ENCODE data around the gene BPIFA1. TPM values are rescaled to one million over a fixed set of nuclear protein-coding genes. Genes with fewer than 3 reads are reported as not detected.

BPIFA1 gene
- total and polyA plus RNA-seq, 2 experiments from 2014 or later: not detected

DNA sequence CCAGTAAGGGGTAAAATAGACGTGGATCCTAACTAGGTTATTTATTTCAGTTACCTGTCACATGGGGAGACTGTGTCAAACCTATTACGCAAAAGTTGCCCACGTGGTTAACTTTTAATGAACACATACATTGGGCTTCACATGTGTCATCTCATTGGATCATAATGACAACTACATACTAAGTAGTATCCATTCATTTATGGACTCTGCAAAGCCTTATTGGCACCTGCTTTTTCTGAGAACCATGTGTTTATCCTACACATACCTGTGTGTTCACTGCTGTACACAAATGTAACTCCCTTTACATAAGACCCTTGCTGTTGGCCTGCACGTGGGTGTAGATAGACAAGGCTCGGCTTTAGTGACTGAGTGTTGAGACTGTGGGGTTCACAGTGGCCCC, 5.1 kb downstream of the BPIFA1 start (continued):
- TF ChIP-seq, protein P1, sequence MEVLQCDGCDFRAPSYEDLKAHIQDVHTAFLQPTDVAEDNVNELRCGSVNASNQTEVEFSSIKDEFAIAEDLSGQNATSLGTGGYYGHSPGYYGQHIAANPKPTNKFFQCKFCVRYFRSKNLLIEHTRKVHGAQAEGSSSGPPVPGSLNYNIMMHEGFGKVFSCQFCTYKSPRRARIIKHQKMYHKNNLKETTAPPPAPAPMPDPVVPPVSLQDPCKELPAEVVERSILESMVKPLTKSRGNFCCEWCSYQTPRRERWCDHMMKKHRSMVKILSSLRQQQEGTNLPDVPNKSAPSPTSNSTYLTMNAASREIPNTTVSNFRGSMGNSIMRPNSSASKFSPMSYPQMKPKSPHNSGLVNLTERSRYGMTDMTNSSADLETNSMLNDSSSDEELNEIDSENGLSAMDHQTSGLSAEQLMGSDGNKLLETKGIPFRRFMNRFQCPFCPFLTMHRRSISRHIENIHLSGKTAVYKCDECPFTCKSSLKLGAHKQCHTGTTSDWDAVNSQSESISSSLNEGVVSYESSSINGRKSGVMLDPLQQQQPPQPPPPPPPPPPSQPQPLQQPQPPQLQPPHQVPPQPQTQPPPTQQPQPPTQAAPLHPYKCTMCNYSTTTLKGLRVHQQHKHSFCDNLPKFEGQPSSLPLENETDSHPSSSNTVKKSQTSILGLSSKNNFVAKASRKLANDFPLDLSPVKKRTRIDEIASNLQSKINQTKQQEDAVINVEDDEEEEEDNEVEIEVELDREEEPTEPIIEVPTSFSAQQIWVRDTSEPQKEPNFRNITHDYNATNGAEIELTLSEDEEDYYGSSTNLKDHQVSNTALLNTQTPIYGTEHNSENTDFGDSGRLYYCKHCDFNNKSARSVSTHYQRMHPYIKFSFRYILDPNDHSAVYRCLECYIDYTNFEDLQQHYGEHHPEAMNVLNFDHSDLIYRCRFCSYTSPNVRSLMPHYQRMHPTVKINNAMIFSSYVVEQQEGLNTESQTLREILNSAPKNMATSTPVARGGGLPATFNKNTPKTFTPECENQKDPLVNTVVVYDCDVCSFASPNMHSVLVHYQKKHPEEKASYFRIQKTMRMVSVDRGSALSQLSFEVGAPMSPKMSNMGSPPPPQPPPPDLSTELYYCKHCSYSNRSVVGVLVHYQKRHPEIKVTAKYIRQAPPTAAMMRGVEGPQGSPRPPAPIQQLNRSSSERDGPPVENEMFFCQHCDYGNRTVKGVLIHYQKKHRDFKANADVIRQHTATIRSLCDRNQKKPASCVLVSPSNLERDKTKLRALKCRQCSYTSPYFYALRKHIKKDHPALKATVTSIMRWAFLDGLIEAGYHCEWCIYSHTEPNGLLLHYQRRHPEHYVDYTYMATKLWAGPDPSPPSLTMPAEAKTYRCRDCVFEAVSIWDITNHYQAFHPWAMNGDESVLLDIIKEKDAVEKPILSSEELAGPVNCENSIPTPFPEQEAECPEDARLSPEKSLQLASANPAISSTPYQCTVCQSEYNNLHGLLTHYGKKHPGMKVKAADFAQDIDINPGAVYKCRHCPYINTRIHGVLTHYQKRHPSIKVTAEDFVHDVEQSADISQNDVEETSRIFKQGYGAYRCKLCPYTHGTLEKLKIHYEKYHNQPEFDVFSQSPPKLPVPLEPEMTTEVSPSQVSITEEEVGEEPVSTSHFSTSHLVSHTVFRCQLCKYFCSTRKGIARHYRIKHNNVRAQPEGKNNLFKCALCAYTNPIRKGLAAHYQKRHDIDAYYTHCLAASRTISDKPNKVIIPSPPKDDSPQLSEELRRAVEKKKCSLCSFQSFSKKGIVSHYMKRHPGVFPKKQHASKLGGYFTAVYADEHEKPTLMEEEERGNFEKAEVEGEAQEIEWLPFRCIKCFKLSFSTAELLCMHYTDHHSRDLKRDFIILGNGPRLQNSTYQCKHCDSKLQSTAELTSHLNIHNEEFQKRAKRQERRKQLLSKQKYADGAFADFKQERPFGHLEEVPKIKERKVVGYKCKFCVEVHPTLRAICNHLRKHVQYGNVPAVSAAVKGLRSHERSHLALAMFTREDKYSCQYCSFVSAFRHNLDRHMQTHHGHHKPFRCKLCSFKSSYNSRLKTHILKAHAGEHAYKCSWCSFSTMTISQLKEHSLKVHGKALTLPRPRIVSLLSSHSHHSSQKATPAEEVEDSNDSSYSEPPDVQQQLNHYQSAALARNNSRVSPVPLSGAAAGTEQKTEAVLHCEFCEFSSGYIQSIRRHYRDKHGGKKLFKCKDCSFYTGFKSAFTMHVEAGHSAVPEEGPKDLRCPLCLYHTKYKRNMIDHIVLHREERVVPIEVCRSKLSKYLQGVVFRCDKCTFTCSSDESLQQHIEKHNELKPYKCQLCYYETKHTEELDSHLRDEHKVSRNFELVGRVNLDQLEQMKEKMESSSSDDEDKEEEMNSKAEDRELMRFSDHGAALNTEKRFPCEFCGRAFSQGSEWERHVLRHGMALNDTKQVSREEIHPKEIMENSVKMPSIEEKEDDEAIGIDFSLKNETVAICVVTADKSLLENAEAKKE (CRISPR knock-in tag; IDR thresholded peaks at IDR 0.05): no peak
- TF ChIP-seq EZH2 (IDR thresholded peaks at IDR 0.05; ENCODE audit: low read depth, unreplicated experiment): no peak
- no peak for TF ChIP-seq EZH2phosphoT487 (IDR thresholded peaks at IDR 0.05; ENCODE audit: unreplicated experiment)

DNA sequence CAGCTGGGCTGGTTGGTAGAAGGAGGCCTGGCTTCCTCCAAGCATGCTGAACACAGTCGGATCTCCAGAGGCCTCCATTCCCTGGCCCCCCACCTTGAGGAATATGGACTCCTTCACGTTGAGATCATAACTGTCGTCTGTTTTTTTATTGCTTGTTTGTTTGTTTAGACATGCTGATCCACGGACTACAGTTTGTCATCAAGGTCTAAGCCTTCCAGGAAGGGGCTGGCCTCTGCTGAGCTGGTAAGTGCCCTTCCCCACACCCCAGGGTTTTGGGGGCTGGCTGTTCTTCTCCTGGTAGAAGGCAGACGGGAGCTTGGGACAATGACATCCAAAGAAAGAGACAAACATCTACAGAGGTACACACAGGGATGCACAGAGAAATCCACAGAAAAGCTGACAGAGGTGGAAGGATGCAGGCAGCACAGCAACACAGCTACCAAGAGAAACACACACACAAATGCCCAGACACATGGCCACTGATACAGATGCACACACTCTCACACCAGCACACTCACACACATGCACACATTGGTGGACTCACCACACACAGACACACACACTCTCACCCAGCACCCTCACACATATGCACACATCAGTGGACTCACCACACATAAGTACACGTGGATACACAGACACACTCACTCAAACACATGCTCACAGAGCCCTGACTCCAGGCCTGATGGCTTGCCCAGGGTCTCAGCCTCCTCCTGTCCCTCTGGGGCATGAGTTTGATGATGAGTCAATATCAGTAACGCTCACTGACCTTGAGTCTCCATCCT, 6.7 kb downstream of the BPIFA1 start:
- no peak overlapping the region for H3K4me3 ChIP-seq
- DNase-seq (ENCODE audit: low spot score): no peak
- Mint-ChIP-seq H3K4me1 (no peaks in the 10 kb centered on the region), H3K36me3 (ENCODE audit: low read depth) (no peaks in the 10 kb centered on the region; the same call in 2 of the 3 replicates), H3K27ac (no peak overlapping the region), H3K9me3 (no peaks in the 10 kb centered on the region), H3K27me3 (ENCODE audit: insufficient read depth, low read depth, poor library complexity) (peaks cover 2% of the 10 kb centered on the region), H3K4me3 (no peak overlapping the region)
- H3K36me3 ChIP-seq (ENCODE audit: insufficient read depth): no peaks in the 10 kb centered on the region
- no peak overlapping the region for H3K27ac ChIP-seq (ENCODE audit: low read depth)
- no peaks in the 10 kb centered on the region; the same call in 1 of the 2 replicates for H3K9me2 ChIP-seq (ENCODE audit: insufficient read depth)
- ATAC-seq: no peak
- no peaks in the 10 kb centered on the region for H3K4me1 ChIP-seq (ENCODE audit: insufficient read depth)
- no peak for TF ChIP-seq ZNF114 (CRISPR knock-in tag; IDR thresholded peaks at IDR 0.05)
- TF ChIP-seq, protein P2, sequence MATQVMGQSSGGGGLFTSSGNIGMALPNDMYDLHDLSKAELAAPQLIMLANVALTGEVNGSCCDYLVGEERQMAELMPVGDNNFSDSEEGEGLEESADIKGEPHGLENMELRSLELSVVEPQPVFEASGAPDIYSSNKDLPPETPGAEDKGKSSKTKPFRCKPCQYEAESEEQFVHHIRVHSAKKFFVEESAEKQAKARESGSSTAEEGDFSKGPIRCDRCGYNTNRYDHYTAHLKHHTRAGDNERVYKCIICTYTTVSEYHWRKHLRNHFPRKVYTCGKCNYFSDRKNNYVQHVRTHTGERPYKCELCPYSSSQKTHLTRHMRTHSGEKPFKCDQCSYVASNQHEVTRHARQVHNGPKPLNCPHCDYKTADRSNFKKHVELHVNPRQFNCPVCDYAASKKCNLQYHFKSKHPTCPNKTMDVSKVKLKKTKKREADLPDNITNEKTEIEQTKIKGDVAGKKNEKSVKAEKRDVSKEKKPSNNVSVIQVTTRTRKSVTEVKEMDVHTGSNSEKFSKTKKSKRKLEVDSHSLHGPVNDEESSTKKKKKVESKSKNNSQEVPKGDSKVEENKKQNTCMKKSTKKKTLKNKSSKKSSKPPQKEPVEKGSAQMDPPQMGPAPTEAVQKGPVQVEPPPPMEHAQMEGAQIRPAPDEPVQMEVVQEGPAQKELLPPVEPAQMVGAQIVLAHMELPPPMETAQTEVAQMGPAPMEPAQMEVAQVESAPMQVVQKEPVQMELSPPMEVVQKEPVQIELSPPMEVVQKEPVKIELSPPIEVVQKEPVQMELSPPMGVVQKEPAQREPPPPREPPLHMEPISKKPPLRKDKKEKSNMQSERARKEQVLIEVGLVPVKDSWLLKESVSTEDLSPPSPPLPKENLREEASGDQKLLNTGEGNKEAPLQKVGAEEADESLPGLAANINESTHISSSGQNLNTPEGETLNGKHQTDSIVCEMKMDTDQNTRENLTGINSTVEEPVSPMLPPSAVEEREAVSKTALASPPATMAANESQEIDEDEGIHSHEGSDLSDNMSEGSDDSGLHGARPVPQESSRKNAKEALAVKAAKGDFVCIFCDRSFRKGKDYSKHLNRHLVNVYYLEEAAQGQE (IDR thresholded peaks at IDR 0.05; ENCODE audit: unreplicated experiment): no peak
- TF ChIP-seq, protein P3, sequence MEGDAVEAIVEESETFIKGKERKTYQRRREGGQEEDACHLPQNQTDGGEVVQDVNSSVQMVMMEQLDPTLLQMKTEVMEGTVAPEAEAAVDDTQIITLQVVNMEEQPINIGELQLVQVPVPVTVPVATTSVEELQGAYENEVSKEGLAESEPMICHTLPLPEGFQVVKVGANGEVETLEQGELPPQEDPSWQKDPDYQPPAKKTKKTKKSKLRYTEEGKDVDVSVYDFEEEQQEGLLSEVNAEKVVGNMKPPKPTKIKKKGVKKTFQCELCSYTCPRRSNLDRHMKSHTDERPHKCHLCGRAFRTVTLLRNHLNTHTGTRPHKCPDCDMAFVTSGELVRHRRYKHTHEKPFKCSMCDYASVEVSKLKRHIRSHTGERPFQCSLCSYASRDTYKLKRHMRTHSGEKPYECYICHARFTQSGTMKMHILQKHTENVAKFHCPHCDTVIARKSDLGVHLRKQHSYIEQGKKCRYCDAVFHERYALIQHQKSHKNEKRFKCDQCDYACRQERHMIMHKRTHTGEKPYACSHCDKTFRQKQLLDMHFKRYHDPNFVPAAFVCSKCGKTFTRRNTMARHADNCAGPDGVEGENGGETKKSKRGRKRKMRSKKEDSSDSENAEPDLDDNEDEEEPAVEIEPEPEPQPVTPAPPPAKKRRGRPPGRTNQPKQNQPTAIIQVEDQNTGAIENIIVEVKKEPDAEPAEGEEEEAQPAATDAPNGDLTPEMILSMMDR (conservative IDR thresholded peaks at IDR 0.05; ENCODE audit: low read depth in 2 of 2): no peak
- TF ChIP-seq ZNF331 (CRISPR knock-in tag; IDR thresholded peaks at IDR 0.05; ENCODE audit: low read depth): no peak
- no peak overlapping the region for H2AFZ ChIP-seq
- no peak overlapping the region for H3K4me2 ChIP-seq
- no peaks in the 10 kb centered on the region for H4K20me1 ChIP-seq (replicated peaks; ENCODE audit: insufficient read depth)
- H3K79me2 ChIP-seq (replicated peaks; ENCODE audit: insufficient read depth): no peaks in the 10 kb centered on the region
- no peaks in the 10 kb centered on the region for H3F3A ChIP-seq (replicated peaks; ENCODE audit: low read depth)
- no peaks in the 10 kb centered on the region for H3K27me3 ChIP-seq (ENCODE audit: insufficient read depth)

Data from GM23338 (cell line).